A549 treated with dexamethasone at 1 μM for 4 hours (cell line): ENCODE measurements around the gene CLGN. TPM values are rescaled to one million over a fixed set of nuclear protein-coding genes. Genes with fewer than 3 reads are reported as not detected.

Experiments
- total RNA-seq: library from RNA; stranded (reverse); fragments of 200-300 nt; extraction: Qiagen RNA extraction; gene quantifications from 5 replicates; pipeline ENCODE4 v1.2.3, GENCODE V29; 2022

Gene CLGN, protein sequence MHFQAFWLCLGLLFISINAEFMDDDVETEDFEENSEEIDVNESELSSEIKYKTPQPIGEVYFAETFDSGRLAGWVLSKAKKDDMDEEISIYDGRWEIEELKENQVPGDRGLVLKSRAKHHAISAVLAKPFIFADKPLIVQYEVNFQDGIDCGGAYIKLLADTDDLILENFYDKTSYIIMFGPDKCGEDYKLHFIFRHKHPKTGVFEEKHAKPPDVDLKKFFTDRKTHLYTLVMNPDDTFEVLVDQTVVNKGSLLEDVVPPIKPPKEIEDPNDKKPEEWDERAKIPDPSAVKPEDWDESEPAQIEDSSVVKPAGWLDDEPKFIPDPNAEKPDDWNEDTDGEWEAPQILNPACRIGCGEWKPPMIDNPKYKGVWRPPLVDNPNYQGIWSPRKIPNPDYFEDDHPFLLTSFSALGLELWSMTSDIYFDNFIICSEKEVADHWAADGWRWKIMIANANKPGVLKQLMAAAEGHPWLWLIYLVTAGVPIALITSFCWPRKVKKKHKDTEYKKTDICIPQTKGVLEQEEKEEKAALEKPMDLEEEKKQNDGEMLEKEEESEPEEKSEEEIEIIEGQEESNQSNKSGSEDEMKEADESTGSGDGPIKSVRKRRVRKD
- total RNA-seq = 4.9 to 6.1 TPM (median 5.1 TPM) in 5 replicates

DNA sequence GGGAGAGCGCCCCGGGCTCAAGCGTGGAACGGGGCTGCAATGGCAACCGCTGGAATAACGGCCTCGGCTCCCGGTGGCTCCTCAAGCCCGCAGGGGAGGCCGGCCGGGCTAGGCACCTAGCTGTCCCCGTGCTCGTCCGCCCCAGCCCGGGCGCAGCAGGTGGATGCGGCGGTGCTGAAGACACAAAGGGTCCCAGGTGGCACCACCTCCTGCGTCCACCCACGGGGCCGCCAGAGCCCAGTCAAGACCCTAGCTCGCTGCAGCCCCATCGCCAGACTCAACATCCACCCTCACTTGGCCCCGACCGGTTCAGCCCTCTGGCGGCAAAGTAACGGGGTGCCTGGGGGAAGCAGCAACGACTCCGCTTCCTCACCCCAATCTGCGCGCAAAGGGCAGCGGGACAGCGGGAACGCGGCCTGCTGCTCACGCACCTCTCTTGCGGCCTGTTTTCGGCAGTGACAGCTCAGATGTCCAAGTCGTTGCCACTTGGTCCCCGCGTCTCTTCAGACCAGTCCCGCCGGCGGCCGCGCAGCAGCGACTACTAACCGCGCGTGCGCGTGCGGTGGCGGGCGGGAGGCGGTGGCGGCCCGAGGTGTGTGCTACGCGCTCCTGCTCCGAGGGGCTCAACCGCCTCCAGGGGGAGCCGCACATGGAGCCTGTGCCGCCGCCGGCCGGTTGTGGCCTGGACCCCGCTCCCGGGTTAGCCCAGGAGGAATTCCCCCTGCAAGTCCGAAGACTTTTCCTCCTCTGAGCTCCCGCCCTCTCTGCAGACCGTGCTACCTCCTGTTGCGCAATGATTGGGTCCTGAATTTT is at the start of gene CLGN:
TSS of gene CLGN (minus strand) at position 543 of the 813 bp plus-strand sequence. CDS start 14,570 bp downstream, outside the sequence.

DNA sequence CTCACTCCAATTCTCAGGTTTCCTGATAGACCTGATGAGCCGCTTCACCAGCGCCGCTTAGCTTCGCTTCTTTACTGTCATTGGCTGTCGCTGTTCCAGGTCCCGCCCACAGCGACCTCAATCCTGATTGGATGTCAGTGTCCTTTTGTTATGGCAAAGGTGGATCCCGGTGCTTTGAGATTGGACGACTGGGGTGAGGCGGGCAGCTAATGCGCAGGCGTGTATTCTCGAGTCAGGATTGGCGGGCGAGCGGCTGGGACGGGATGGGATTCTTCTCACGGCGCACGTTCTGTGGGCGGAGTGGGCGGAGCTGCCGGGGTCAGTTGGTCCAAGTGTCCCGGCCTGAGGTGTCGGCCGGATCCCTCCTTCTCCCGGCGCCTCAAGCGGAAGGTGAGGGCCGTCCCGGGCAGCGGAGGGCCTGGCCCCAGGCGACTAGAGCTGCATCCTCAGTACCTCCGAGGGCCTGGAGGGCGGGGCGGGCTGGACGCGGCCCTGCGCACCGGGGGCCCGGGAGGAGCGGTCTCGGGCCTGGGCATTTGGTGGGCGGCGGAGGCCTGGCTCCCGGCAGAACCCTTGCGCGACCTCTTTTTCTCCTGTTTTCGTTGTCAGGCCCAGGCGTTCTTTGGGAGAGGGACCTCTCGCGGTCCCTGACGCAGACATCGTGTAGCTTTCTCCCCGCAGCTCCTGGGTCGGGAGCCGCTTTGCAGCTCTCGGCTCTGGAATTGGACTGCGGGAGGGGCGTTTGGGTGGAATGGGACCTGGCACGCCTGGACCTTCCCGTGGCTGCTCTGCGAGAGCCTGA is 53.9 kb downstream of the CLGN start, which contains the start of gene SCOC:
TSS of gene SCOC (plus strand) at position 319 of the 802 bp plus-strand sequence. CDS start 5,525 bp downstream, outside the sequence.

Other genes starting within 250 kb of the CLGN start
- 22.6 to 30.0 TPM (median 28.1 TPM) in 5 replicates for gene SCOC, start 54.0 kb downstream of the CLGN start, total RNA-seq
- not detected in 5 replicates for gene MGAT4D, start 70.6 kb upstream of the CLGN start, total RNA-seq
- 10.3 to 14.9 TPM (median 11.0 TPM) in 5 replicates for gene ELMOD2, start 96.5 kb upstream of the CLGN start, total RNA-seq
- gene UCP1, start 141.3 kb upstream of the CLGN start, total RNA-seq = 0.06 to 0.07 TPM (median 0.07 TPM) in 3 of 5 replicates, not detected in the others